Activated naive CD4-positive, alpha-beta T cell treated with Interleukin-2 at 50 U/mL for 16 hours (primary cell): ENCODE data around the gene NAPSA.

Experiments used
- DNase-seq: peaks from one replicate; pipeline ENCODE4 v3.0.0-alpha.2; 2020

The NAPSA gene

GRCh38 chr19:50329926-50330294, 35.5 kb downstream of the NAPSA start:
- DNase-seq = peak; percentile 8

GRCh38 chr19:50329146-50329925, 36.1 kb downstream of the NAPSA start, which contains the start of gene KCNC3:
KCNC3 (minus strand) TSS chr19:50329377; CDS start chr19:50329082, 295 bp downstream.
- peak; percentile 93 for DNase-seq

- no peak for DNase-seq
These were observed 36.6 kb downstream of the NAPSA start for GRCh38 chr19:50328873-50329145.

GRCh38 chr19:50328224-50328872, 37.1 kb downstream of the NAPSA start:
- DNase-seq = peak; percentile 51

GRCh38 chr19:50327461-50328223, 37.8 kb downstream of the NAPSA start:
- DNase-seq = no peak

- no peak for DNase-seq
These were observed 38.4 kb downstream of the NAPSA start for GRCh38 chr19:50327013-50327412.

- no peak for DNase-seq
These were observed 39.3 kb downstream of the NAPSA start for GRCh38 chr19:50326101-50326664.

- peak; percentile 74 for DNase-seq
These were observed 39.9 kb downstream of the NAPSA start for GRCh38 chr19:50325310-50326100.

GRCh38 chr19:50324331-50324730, 41.1 kb downstream of the NAPSA start:
- DNase-seq = no peak

GRCh38 chr19:50323782-50324133, 41.7 kb downstream of the NAPSA start:
- no peak for DNase-seq

GRCh38 chr19:50322931-50323781, 42.3 kb downstream of the NAPSA start:
- DNase-seq = no peak

- no peak for DNase-seq
These were observed 43.2 kb downstream of the NAPSA start for GRCh38 chr19:50322234-50322633.

- no peak for DNase-seq
These were observed 43.6 kb downstream of the NAPSA start for GRCh38 chr19:50321831-50322230.

GRCh38 chr19:50320596-50320995, 44.8 kb downstream of the NAPSA start:
- no peak for DNase-seq

- DNase-seq = no peak
These were observed 45.4 kb downstream of the NAPSA start for GRCh38 chr19:50320051-50320450.

- no peak for DNase-seq
These were observed 46.3 kb downstream of the NAPSA start for GRCh38 chr19:50319156-50319555.

GRCh38 chr19:50318438-50318837, 47.0 kb downstream of the NAPSA start:
- no peak for DNase-seq

GRCh38 chr19:50317115-50317514, 48.3 kb downstream of the NAPSA start:
- no peak for DNase-seq

GRCh38 chr19:50315773-50316448, 49.5 kb downstream of the NAPSA start:
- peak; percentile 11 for DNase-seq

- DNase-seq = no peak
These were observed 50.4 kb downstream of the NAPSA start for GRCh38 chr19:50314724-50315708.
